ENCODE measurements around the gene GOLGB1. TPM values are rescaled to one million over a fixed set of nuclear protein-coding genes. Genes with fewer than 3 reads are reported as not detected.

The GOLGB1 gene
- total and polyA plus RNA-seq, 2 of the 4 experiments (the other 2 are of a cell fraction) = 13.3 to 30.3 TPM

DNA sequence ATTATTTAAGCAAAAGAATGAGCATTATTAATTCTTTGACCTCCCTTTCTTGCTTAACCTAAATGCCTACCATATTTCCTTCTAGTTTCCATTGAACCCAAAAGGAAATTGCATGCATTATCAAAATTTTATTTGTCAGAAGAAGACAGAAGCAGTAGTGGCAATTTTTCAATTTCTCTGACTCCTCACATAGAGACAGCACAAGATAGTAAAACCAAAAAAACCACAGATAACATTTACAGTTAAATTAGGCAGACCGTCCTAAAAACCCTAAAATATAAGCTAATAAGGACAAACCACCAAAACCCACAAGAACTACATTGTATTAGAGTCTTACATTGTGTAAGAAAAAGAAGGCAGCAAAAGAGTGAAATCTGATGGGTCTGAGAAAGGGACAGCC, 27.1 kb downstream of the GOLGB1 start:
- Histone ChIP-seq H3K9me1 (ENCODE audit: insufficient read depth, low read length) (no peaks in the 10 kb centered on the region), H3K4ac (ENCODE audit: low read depth, low read length) (no peak overlapping the region), H3K9me3 (ENCODE audit: control insufficient read depth, insufficient read depth, low read length) (no peaks in the 10 kb centered on the region), H3K27me3 (ENCODE audit: control insufficient read depth, insufficient read depth, low read length) (no peaks in the 10 kb centered on the region), H3K56ac (ENCODE audit: extremely low read depth, insufficient read depth, low read length) (no peak overlapping the region), H2BK20ac (ENCODE audit: low read depth, low read length) (no peak overlapping the region), H2BK5ac (ENCODE audit: low read depth, low read length, poor library complexity, severe bottlenecking) (no peak overlapping the region), H3K4me2 (ENCODE audit: low read depth, low read length) (no peak overlapping the region), H2AK9ac (replicated peaks; ENCODE audit: low read depth, low read length, poor library complexity) (no peak overlapping the region), H3K9ac (ENCODE audit: low read depth, low read length) (no peak overlapping the region), H2BK15ac (ENCODE audit: low read depth, low read length) (no peak overlapping the region), H2AFZ (replicated peaks; ENCODE audit: low read length, poor library complexity) (no peak overlapping the region), H3K14ac (replicated peaks; ENCODE audit: low read depth, low read length) (no peak overlapping the region), H4K8ac (ENCODE audit: low read depth in 2 of 2, low read length in 2 of 2) (no peak overlapping the region), H2AK5ac (ENCODE audit: low read depth, low read length) (no peak overlapping the region), H3K23ac (ENCODE audit: low read depth, low read length) (no peak overlapping the region), H4K5ac (ENCODE audit: low read depth, low read length) (no peak overlapping the region), H3K27ac (ENCODE audit: insufficient read depth, low read length) (no peak overlapping the region), H2BK120ac (ENCODE audit: low read depth, low read length) (no peak overlapping the region), H4K20me1 (ENCODE audit: insufficient read depth, low read length) (no peaks in the 10 kb centered on the region), H3K18ac (ENCODE audit: low read depth, low read length) (no peak overlapping the region), H4K91ac (ENCODE audit: insufficient read depth, low read depth, low read length) (no peak overlapping the region), H3K4me3 (ENCODE audit: insufficient read depth, low read depth, low read length) (no peak overlapping the region), H3K79me1 (ENCODE audit: low read depth in 1 of 2, low read length in 2 of 2) (peaks cover 0 to 4% of the 10 kb centered on the region in 2 experiments; a peak in 3 of 4 replicates), H3K4me1 (ENCODE audit: control insufficient read depth, insufficient read depth, low read length) (no peaks in the 10 kb centered on the region), H3K36me3 (ENCODE audit: control insufficient read depth, insufficient read depth, low read length) (peaks cover 38% of the 10 kb centered on the region)
- ATAC-seq (ENCODE audit: low read depth) (no peak), DNase-seq (no peak)
- TF ChIP-seq BHLHE40 (IDR thresholded peaks at IDR 0.05; ENCODE audit: low read depth, low read length) = no peak
- TF ChIP-seq MAZ (IDR thresholded peaks at IDR 0.05; ENCODE audit: borderline replicate concordance, low read depth, low read length) = no peak
- TF ChIP-seq RCOR1 (IDR thresholded peaks at IDR 0.05; ENCODE audit: insufficient replicate concordance, low read length) = no peak
- TF ChIP-seq CEBPB (IDR thresholded peaks at IDR 0.05; ENCODE audit: low read depth, low read length) = no peak
- no peak for TF ChIP-seq RFX5 (IDR thresholded peaks at IDR 0.05; ENCODE audit: low read depth, low read length)
- dilution Hi-C loops (cut with HindIII; ENCODE audit: low sequenced_read_pairs, unreplicated experiment) (no loop called here), in situ Hi-C loops (cut with MboI; ENCODE audit: low sequenced_read_pairs) (no loop called here), intact Hi-C loops (cut with micrococcal nuclease) (no loop called here)
- WGBS, 2 experiments (ENCODE audit: extremely low coverage in 2 of 2, insufficient read length in 1 of 2) = no CpG with 5 or more reads among the region's 1 CpG
- no TSS peak for BruUV-seq (replicated peaks)
- CTCF ChIA-PET = no interaction called here
- POLR2A ChIA-PET (ENCODE audit: unreplicated experiment) = no interaction called here
